ENCODE data around the gene ABO. TPM values are rescaled to one million over a fixed set of nuclear protein-coding genes. Genes with fewer than 3 reads are reported as not detected.
"Not testable (repeated sequence)": the region's sequence is repeated elsewhere in the genome, so short reads cannot be mapped to it uniquely, and the experiment has no call there.

The ABO gene
- total RNA-seq, 1 experiment from 2014 or later: 0.15 TPM

DNA sequence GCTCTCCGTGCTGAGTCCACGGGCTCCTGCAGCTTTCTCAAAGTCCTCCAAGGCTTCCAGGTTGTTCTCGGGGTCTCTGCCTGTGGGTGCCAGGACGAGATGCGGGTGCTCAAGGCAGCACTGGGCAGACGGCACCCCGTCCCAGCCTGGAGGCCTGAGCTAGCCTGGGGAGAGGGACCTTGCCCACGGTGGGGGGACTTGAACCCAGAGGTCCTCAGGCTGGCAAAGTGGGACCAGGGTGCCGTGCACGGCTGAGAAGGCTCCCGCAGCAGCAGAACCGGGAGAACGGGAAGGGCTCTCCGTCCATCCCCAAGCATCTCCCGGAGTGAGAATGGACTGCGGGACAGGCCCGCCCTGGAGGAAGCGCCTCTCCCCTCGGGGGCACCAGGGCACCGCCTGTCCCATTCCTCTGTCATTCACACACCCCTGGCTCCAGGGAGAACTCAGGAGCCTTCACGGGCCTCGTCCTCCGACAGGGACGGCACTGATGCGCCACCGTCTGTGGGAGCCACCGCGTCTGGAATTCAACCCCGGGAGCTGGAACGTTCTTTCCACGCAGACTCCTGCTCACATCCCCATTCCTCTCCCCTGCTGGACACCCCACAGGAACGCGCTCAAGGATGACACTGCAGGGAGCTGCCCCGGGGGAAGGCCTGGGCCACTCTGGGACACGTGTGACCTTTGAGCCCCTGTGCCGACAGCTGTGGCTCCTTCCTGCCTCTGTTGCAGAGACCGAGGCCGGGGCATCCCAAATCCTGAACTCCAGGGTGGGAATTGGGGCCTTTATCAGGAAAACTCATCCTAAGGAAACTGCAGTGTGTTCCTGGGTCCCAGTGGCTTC is 49.6 kb downstream of the ABO start:
- ChIA-PET POLR2A (no interaction called here), CTCF (interaction anchor here (2.5 to 6.0 kb wide), 2 partner anchors 13 to 38 kb away, joined by 16 to 27 read pairs; no protein-coding TSS in a partner anchor)
- TF ChIP-seq ATF3 (CRISPR knock-in tag; conservative IDR thresholded peaks at IDR 0.05) (no peak), ZNF219 (CRISPR knock-in tag; IDR thresholded peaks at IDR 0.05; ENCODE audit: borderline replicate concordance) (no peak), NFYB (CRISPR knock-in tag; conservative IDR thresholded peaks at IDR 0.05; ENCODE audit: low read depth) (no peak), GRHL2 (CRISPR knock-in tag; IDR thresholded peaks at IDR 0.05; ENCODE audit: insufficient replicate concordance, severe bottlenecking) (no peak), ZNF121 (CRISPR knock-in tag; IDR thresholded peaks at IDR 0.05) (no peak), CREB1 (CRISPR knock-in tag; IDR thresholded peaks at IDR 0.05) (no peak), ESRRA (CRISPR knock-in tag; IDR thresholded peaks at IDR 0.05; ENCODE audit: borderline replicate concordance) (no peak), ELF4 (CRISPR knock-in tag; IDR thresholded peaks at IDR 0.05; ENCODE audit: low read depth) (no peak), SP1 (CRISPR knock-in tag; conservative IDR thresholded peaks at IDR 0.05) (no peak), TP53 (CRISPR knock-in tag; IDR thresholded peaks at IDR 0.05) (no peak)
- TF ChIP-seq, protein P1, sequence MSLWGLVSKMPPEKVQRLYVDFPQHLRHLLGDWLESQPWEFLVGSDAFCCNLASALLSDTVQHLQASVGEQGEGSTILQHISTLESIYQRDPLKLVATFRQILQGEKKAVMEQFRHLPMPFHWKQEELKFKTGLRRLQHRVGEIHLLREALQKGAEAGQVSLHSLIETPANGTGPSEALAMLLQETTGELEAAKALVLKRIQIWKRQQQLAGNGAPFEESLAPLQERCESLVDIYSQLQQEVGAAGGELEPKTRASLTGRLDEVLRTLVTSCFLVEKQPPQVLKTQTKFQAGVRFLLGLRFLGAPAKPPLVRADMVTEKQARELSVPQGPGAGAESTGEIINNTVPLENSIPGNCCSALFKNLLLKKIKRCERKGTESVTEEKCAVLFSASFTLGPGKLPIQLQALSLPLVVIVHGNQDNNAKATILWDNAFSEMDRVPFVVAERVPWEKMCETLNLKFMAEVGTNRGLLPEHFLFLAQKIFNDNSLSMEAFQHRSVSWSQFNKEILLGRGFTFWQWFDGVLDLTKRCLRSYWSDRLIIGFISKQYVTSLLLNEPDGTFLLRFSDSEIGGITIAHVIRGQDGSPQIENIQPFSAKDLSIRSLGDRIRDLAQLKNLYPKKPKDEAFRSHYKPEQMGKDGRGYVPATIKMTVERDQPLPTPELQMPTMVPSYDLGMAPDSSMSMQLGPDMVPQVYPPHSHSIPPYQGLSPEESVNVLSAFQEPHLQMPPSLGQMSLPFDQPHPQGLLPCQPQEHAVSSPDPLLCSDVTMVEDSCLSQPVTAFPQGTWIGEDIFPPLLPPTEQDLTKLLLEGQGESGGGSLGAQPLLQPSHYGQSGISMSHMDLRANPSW (CRISPR knock-in tag; conservative IDR thresholded peaks at IDR 0.05; ENCODE audit: low read depth): no peak
- no peak overlapping the region for H3K4me3 Mint-ChIP-seq
- no peak overlapping the region for H3K27ac Mint-ChIP-seq
- peaks cover 6% of the 10 kb centered on the region; the same call in 1 of the 2 replicates for H3K4me1 Mint-ChIP-seq
- ATAC-seq (no peak), DNase-seq (ENCODE audit: low spot score) (no peak)
- H3K27me3 Mint-ChIP-seq (ENCODE audit: low read depth): peaks cover 27% of the 10 kb centered on the region
- H3K36me3 Mint-ChIP-seq: no peaks in the 10 kb centered on the region
- H3K9me3 Mint-ChIP-seq: peaks cover 11% of the 10 kb centered on the region

- ChIA-PET POLR2A (no interaction called here), CTCF (interaction anchor here (6.0 kb wide), 1 partner anchor 38 kb away, joined by 27 read pairs; no protein-coding TSS in a partner anchor)
- DNase-seq (ENCODE audit: low spot score) (no peak), ATAC-seq (no peak)
- no peak overlapping the region for H3K27ac Mint-ChIP-seq
- peaks cover 33% of the 10 kb centered on the region for H3K27me3 Mint-ChIP-seq (ENCODE audit: low read depth)
- no peaks in the 10 kb centered on the region for H3K36me3 Mint-ChIP-seq
- peaks cover 6% of the 10 kb centered on the region; the same call in 1 of the 2 replicates for H3K4me1 Mint-ChIP-seq
- TF ChIP-seq, protein P2, sequence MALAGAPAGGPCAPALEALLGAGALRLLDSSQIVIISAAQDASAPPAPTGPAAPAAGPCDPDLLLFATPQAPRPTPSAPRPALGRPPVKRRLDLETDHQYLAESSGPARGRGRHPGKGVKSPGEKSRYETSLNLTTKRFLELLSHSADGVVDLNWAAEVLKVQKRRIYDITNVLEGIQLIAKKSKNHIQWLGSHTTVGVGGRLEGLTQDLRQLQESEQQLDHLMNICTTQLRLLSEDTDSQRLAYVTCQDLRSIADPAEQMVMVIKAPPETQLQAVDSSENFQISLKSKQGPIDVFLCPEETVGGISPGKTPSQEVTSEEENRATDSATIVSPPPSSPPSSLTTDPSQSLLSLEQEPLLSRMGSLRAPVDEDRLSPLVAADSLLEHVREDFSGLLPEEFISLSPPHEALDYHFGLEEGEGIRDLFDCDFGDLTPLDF (CRISPR knock-in tag; IDR thresholded peaks at IDR 0.05): no peak
- TF ChIP-seq ZNF138 (CRISPR knock-in tag; conservative IDR thresholded peaks at IDR 0.05) (no peak), ZNF317 (CRISPR knock-in tag; IDR thresholded peaks at IDR 0.05; ENCODE audit: borderline replicate concordance, low read depth) (no peak), FOXJ3 (CRISPR knock-in tag; IDR thresholded peaks at IDR 0.05; ENCODE audit: borderline replicate concordance) (no peak), KAT7 (CRISPR knock-in tag; IDR thresholded peaks at IDR 0.05; ENCODE audit: borderline replicate concordance) (no peak), TEAD4 (CRISPR knock-in tag; IDR thresholded peaks at IDR 0.05) (no peak)
- peaks cover 5% of the 10 kb centered on the region for H3K9me3 Mint-ChIP-seq
- H3K4me3 Mint-ChIP-seq: no peak overlapping the region
These were observed 50.2 kb downstream of the ABO start for GRCh38 chr9:133224762-133225161.

DNA sequence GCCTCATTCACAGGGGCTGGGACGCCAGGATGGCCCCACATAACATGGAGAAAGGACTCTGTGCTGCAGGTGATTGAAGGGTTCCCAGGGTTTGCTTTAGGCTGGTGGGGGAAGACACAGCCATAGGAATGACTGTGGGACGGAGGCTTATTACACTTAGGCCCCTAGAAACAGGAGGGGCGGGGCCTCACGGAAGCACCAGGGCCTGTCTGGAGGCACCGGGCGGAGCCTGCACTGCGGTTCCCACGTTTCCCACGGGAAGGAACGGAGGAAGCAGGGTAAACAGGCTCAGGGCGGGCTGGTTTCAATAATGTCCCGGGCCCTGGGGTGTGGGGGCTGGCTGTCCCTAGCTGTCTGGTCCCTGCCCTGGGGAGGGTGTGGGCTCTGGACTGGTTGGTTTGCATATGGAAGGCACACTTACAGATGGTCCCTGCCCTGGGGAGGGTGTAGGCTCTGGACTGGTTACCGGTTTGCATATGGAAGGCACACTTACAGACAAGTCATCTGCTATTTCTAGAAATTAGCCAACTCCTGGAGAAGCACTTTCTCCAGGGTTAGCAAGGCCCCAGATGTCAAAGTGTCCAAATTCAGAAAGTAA is 51.7 kb downstream of the ABO start:
- H3K36me3 Mint-ChIP-seq, POLR2A ChIA-PET, H3K9me3 Mint-ChIP-seq, H3K4me1 Mint-ChIP-seq, H3K4me3 Mint-ChIP-seq, H3K27ac Mint-ChIP-seq: not testable (repeated sequence)
- CTCF ChIA-PET: interaction anchor here (6.0 kb wide), 1 partner anchor 36 kb away, joined by 27 read pairs; no protein-coding TSS in a partner anchor
- ATAC-seq (peak; percentile 80), DNase-seq (ENCODE audit: low spot score) (peak; percentile 56)
- H3K27me3 Mint-ChIP-seq (ENCODE audit: low read depth): peaks cover 43% of the 10 kb centered on the region

DNA sequence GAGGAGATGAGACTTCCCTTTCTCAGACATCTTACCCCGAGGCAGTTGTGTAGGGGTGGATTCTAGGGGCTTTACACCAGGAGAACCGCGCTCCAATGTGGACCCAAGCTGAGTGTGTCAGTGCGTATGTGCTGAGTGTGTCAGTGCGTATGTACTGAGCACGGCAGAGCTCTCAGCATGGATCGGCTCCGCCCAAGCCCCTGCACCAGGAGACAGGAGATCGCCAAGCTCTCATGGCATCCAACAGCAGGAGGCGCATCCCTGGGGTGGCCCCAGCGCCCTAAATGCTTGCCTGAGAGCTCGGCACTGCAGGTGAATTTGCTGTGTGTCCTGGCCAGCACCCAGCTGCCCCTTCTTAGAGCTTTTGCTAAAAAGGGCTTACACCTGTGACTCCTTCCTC is 53.0 kb downstream of the ABO start:
- POLR2A ChIA-PET; DNase-seq (ENCODE audit: low spot score); H3K36me3 Mint-ChIP-seq; H3K4me1 Mint-ChIP-seq; ATAC-seq; H3K9me3 Mint-ChIP-seq; H3K4me3 Mint-ChIP-seq; H3K27ac Mint-ChIP-seq: not testable (repeated sequence)
- CTCF ChIA-PET: interaction anchor here (6.0 kb wide), 1 partner anchor 35 kb away, joined by 27 read pairs; no protein-coding TSS in a partner anchor
- H3K27me3 Mint-ChIP-seq (ENCODE audit: low read depth): peaks cover 55% of the 10 kb centered on the region

Measured in WTC11 (cell line).